T-cell (primary cell): Measurements from ENCODE around the gene CPNE6. TPM values are rescaled to one million over a fixed set of nuclear protein-coding genes. Genes with fewer than 3 reads are reported as not detected.

Source experiments
- ATAC-seq, 4 experiments: fragments of 200-7000 bp in 3 of 4; fragments of 150-1000 bp in 1 of 4; cut with Tn5 transposase; replicated peaks in 1 of 4; 1 replicate in 3 of 4; 2 replicates in 1 of 4; pipeline ENCODE4 v1.10.0; 2021; ENCODE audit warnings: moderate library complexity in 3 of 4, mild to moderate bottlenecking in 2 of 4, moderate number of reproducible peaks in 1 of 4
- CTCF ChIA-PET, 2 donors: fragments of 300-600 bp; sonication (Branson Sonifier 250); formaldehyde crosslinking; loops; one replicate each; lab custom pipeline; 2022; ENCODE audit warnings: antibody characterized with exemption in 2 of 2; lab: Charles Lee
- POLR2A ChIA-PET, 2 donors: fragments of 300-600 bp; sonication (Branson Sonifier 250); formaldehyde crosslinking; loops; one replicate each; lab custom pipeline; 2022; ENCODE audit warnings: antibody characterized with exemption in 2 of 2; lab: Charles Lee
- DNase-seq, 35 experiments: peaks; one replicate each; pipeline versions ENCODE4 v3.0.0 to v3.0.0-alpha.2; 2013 to 2023
- H3K27ac ChIP-seq: one replicate; pipeline ENCODE4 v1.5.1; 2013; ENCODE audit warnings: low read length
- H3K27me3 ChIP-seq, 2 experiments: replicated peaks in 1 of 2; 1 replicate in 1 of 2; 2 replicates in 1 of 2; pipeline versions ENCODE4 v1.6.1 to v1.7.0; 2013; ENCODE audit warnings: low read length in 1 of 2, mixed read lengths in 1 of 2; ENCODE audit not compliant: control insufficient read depth in 2 of 2, insufficient read depth in 2 of 2; ENCODE audit errors: extremely low read depth in 1 of 2
- H3K36me3 ChIP-seq, 2 donors: 1 replicate in 1 of 2; 2 replicates in 1 of 2; pipeline versions ENCODE4 v1.6.1 to v1.7.0; 2013; ENCODE audit warnings: low read length in 1 of 2; ENCODE audit not compliant: control insufficient read depth in 2 of 2, insufficient read depth in 1 of 2; ENCODE audit errors: extremely low read depth in 1 of 2
- H3K4me1 ChIP-seq, 2 experiments: 1 replicate in 1 of 2; 2 replicates in 1 of 2; pipeline versions ENCODE4 v1.6.1 to v1.7.0; 2013; ENCODE audit warnings: low read length in 2 of 2, mixed read lengths in 1 of 2; ENCODE audit not compliant: insufficient read depth in 2 of 2, control insufficient read depth in 1 of 2; ENCODE audit errors: extremely low read depth in 1 of 2
- H3K4me3 ChIP-seq, 2 donors: 1 replicate in 1 of 2; 2 replicates in 1 of 2; pipeline versions ENCODE4 v1.5.1 to v1.7.0; 2013; ENCODE audit warnings: mild to moderate bottlenecking in 2 of 2, low read length in 1 of 2, moderate library complexity in 1 of 2; ENCODE audit not compliant: control insufficient read depth in 1 of 2; ENCODE audit errors: extremely low read depth in 1 of 2
- H3K9me3 ChIP-seq: 2 replicates; pipeline ENCODE4 v1.7.0; 2013
- H3K27ac Mint-ChIP-seq, 2 donors: one replicate each; pipeline ENCODE4 v1.8.0; 2020 to 2021; ENCODE audit warnings: mild to moderate bottlenecking in 2 of 2, mixed read lengths in 2 of 2
- H3K27me3 Mint-ChIP-seq, 2 donors: one replicate each; pipeline ENCODE4 v1.8.0; 2021 to 2022; ENCODE audit warnings: mixed read lengths in 2 of 2
- H3K36me3 Mint-ChIP-seq: one replicate; pipeline ENCODE4 v1.8.0; 2021; ENCODE audit warnings: mixed read lengths
- H3K4me1 Mint-ChIP-seq, 3 donors: one replicate each; pipeline ENCODE4 v1.8.0; 2020 to 2022; ENCODE audit warnings: mixed read lengths in 3 of 3, mild to moderate bottlenecking in 1 of 3
- H3K4me3 Mint-ChIP-seq, 3 donors: one replicate each; pipeline ENCODE4 v1.8.0; 2020 to 2022; ENCODE audit warnings: mild to moderate bottlenecking in 3 of 3, mixed read lengths in 3 of 3, moderate library complexity in 3 of 3
- H3K9me3 Mint-ChIP-seq, 3 donors: one replicate each; pipeline ENCODE4 v1.8.0; 2020 to 2022; ENCODE audit warnings: mixed read lengths in 3 of 3
- WGBS: methylation state at CpG from one replicate; pipeline ENCODE4 v1.1.5; 2013; ENCODE audit warnings: missing lambda C conversion rate; ENCODE audit not compliant: insufficient coverage; 5-methylcytosine and 5-hydroxymethylcytosine counted together
- total RNA-seq, 35 experiments: library from RNA in 6 of 35; stranded (reverse) in 6 of 35; fragments of 120-200 nt in 1 of 35; gene quantifications; one replicate each; pipeline versions ENCODE4 v1.2.1 to v1.2.4 and lab custom pipeline; 2013 to 2026

Gene CPNE6
- total RNA-seq, 5 donors from 2014 or later (not counting 1 experiment from before 2014, with no cell fraction given), result not detected

DNA sequence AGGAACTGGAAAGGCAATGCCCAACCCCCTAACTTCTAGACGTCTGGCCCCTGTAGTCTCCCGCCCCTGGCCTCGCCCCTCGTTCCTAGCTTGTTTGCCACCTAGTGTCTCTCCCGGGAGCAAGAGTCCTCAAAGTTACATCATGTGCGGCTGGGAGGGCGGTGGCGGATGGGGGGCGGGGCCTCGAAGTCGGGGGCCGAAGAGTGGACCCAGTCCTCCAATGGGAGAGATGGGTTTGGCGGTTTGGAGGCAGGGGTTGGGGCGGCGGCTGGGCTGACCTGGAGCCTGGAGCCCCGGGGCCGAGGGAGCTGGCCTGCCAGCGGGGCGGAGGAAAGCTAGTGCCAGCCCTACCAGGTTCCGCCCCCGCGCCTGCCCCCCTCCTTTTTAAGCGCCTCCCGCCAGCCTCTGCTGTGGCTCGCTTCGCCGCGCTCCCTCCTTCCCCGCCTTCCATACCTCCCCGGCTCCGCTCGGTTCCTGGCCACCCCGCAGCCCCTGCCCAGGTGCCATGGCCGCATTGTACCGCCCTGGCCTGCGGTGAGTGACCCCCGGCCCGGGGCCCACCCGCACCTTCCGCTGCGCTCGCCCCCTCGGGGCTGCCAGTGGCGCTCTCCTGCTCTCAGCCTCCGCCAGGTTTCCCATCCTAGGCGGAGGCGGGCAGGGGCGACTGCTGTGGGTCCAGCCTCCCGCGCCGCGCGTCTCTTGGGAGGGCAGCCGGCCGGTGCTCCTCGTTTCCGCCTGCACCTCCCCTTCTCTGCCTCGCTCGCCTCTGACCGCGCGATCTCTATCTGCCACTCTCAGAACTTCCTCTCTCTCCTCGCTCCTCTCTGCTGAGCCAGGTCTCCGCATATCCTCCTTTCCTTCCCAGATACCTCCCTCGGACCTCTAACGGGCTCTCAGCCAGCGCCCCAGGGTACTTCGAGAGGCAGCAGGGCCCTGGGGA, 22.8 kb downstream of the CPNE6 start, which contains the start of gene PCK2:
PCK2 (plus strand) TSS at position 411 of the 940 bp plus-strand sequence; CDS start at position 506, 95 bp downstream.
- Mint-ChIP-seq H3K9me3 (no peaks in the 10 kb centered on the region), H3K27ac (peak within 1 kb of the TSS; percentile 98), H3K4me1 (peaks cover 28 to 46% (median 39%) of the 10 kb centered on the region in 3 donors), H3K4me3 (peak within 1 kb of the TSS; percentile 93 to 97 (median 96)), H3K27me3 (no peaks in the 10 kb centered on the region), H3K36me3 (peaks cover 4% of the 10 kb centered on the region)
- under 1% methylated on average over 50 of the region's 68 CpGs for WGBS
- ATAC-seq, result peak; percentile 80 to 82 (median 80)
- Histone ChIP-seq H3K9me3 (no peaks in the 10 kb centered on the region), H3K27ac (peak within 1 kb of the TSS; percentile 83), H3K36me3 (peaks cover 10 to 11% of the 10 kb centered on the region in 2 donors), H3K27me3 (no peaks in the 10 kb centered on the region), H3K4me1 (peaks cover 5 to 26% of the 10 kb centered on the region in 2 experiments), H3K4me3 (peak within 1 kb of the TSS; percentile 79 to 92)
- POLR2A ChIA-PET, result interaction anchor here (0.6 to 1.2 kb wide), 4 partner anchors 15 to 148 kb away, joined by 3 to 4 read pairs (median 3); partner anchors contain the start of gene TINF2 (in 1 of the 2)
- peak; percentile 29 to 76 (median 60) for DNase-seq
- CTCF ChIA-PET, result interaction anchor here (1.6 to 7.6 kb wide), 2 partner anchors 14 to 15 kb away, joined by 11 to 96 read pairs; no protein-coding TSS in a partner anchor

GRCh38 chr14:24094841-24095270, 23.5 kb downstream of the CPNE6 start:
- WGBS, result 0% methylated on average over 13 of the region's 14 CpGs
- H3K36me3 Mint-ChIP-seq, result peaks cover 9% of the 10 kb centered on the region
- H3K27ac Mint-ChIP-seq, result peak overlapping the region; percentile 98
- Histone ChIP-seq H3K4me1 (peaks cover 5 to 26% of the 10 kb centered on the region in 2 experiments), H3K27ac (peak overlapping the region; percentile 83), H3K9me3 (no peaks in the 10 kb centered on the region), H3K36me3 (peaks cover 10 to 17% of the 10 kb centered on the region in 2 donors), H3K27me3 (no peaks in the 10 kb centered on the region), H3K4me3 (peak overlapping the region; percentile 79 to 92)
- ChIA-PET POLR2A (interaction anchor here (0.6 to 1.2 kb wide), 3 partner anchors 14 to 148 kb away, joined by 3 read pairs; partner anchors contain the start of gene TINF2 (in 1 of the 2)), CTCF (interaction anchor here (0.9 to 7.6 kb wide), 3 partner anchors 14 to 15 kb away, joined by 4 to 96 read pairs (median 11); no protein-coding TSS in a partner anchor)
- H3K27me3 Mint-ChIP-seq, result no peaks in the 10 kb centered on the region
- DNase-seq (peak in 3 of 35 experiments; percentile 2 to 24 (median 13)), ATAC-seq (peak in 3 of 4 experiments; percentile 4 to 12 (median 11))
- H3K4me1 Mint-ChIP-seq, result peaks cover 28 to 41% (median 38%) of the 10 kb centered on the region in 3 donors
- no peaks in the 10 kb centered on the region for H3K9me3 Mint-ChIP-seq
- H3K4me3 Mint-ChIP-seq, result peak overlapping the region; percentile 93 to 97 (median 96)

DNA sequence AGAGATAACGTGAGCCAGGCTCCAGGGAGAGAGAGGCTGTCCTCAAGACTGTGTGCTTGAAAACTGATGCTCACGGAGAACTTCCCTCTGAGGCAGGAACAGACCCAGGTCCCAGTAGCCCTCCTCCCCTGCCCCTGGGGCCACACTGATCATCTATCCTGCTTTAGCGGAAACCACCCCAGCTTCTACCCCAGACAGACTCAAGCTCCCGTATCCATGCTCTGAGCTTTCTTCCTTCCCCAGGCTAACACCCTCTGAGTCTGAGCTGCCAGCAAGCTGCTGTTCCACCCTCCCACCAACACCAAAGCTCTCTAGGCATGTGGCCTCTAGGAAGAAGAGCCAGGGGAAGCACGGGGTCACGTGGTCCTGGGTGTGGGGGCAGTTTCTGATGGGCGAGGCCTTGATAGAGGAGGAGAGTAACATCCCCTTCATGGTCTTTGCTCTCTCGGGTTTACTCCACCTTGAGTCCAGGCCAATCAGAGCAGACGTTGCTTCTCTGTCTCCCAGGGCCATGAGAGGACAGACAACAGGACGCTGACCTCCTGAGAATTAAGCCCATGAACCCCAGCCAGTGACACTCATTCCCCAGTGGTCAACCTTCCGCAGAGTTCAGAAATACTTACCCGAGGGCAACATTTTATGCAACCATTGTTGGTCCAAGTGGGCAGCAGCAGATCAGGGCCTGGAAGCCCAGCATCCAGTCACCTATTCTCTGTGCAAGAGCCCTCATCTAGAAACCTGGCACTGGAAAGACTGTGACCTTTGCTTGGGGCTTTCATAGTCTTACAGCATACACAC, 24.1 kb downstream of the CPNE6 start:
- no peaks in the 10 kb centered on the region for H3K9me3 ChIP-seq
- DNase-seq (peak in 7 of 35 experiments; percentile 11 to 44 (median 18)), ATAC-seq (peak in 1 of 4 experiments; percentile 15)
- Mint-ChIP-seq H3K27me3 (no peaks in the 10 kb centered on the region), H3K4me1 (peaks cover 26 to 36% (median 35%) of the 10 kb centered on the region in 3 donors), H3K27ac (peak overlapping the region; percentile 98), H3K36me3 (peaks cover 16% of the 10 kb centered on the region), H3K4me3 (peak overlapping the region; percentile 93 to 97 (median 96)), H3K9me3 (no peaks in the 10 kb centered on the region)
- peak overlapping the region; percentile 79 to 92 for H3K4me3 ChIP-seq
- peak overlapping the region; percentile 83 for H3K27ac ChIP-seq
- H3K36me3 ChIP-seq, result peaks cover 10 to 23% of the 10 kb centered on the region in 2 donors
- 34% methylated on average over 9 of the region's 12 CpGs for WGBS
- CTCF ChIA-PET, result interaction anchor here (0.9 to 7.6 kb wide), 3 partner anchors 13 to 15 kb away, joined by 4 to 96 read pairs (median 11); no protein-coding TSS in a partner anchor
- H3K4me1 ChIP-seq, result peaks cover 5 to 23% of the 10 kb centered on the region in 2 experiments
- no peaks in the 10 kb centered on the region for H3K27me3 ChIP-seq
- POLR2A ChIA-PET, result interaction anchor here (0.6 to 1.2 kb wide), 3 partner anchors 13 to 147 kb away, joined by 3 read pairs; partner anchors contain the start of gene TINF2 (in 1 of the 2)

- H3K4me3 ChIP-seq, result no peak overlapping the region
- H3K27ac Mint-ChIP-seq, result peak overlapping the region; percentile 6 to 58
- no peaks in the 10 kb centered on the region for H3K27me3 Mint-ChIP-seq
- H3K36me3 ChIP-seq, result peaks cover 10 to 27% of the 10 kb centered on the region in 2 donors
- no peak for ATAC-seq
- H3K36me3 Mint-ChIP-seq, result peaks cover 23% of the 10 kb centered on the region
- H3K9me3 ChIP-seq, result no peaks in the 10 kb centered on the region
- 100% methylated on average over 7 of the region's 8 CpGs for WGBS
- no peak overlapping the region for H3K27ac ChIP-seq
- peak overlapping the region; percentile 28 to 47 (median 31) for H3K4me3 Mint-ChIP-seq
- H3K4me1 ChIP-seq, result peaks cover 5 to 21% of the 10 kb centered on the region in 2 experiments
- ChIA-PET POLR2A (no interaction called here), CTCF (interaction anchor here (0.5 to 7.6 kb wide), 3 partner anchors 12 to 146 kb away, joined by 3 to 96 read pairs (median 3); partner anchors contain the start of gene TINF2 (in 1 of the 2))
- no peaks in the 10 kb centered on the region for H3K27me3 ChIP-seq
- no peaks in the 10 kb centered on the region for H3K9me3 Mint-ChIP-seq
- no peak for DNase-seq
- peaks cover 24 to 31% (median 31%) of the 10 kb centered on the region in 3 donors for H3K4me1 Mint-ChIP-seq
These were observed 25.3 kb downstream of the CPNE6 start for GRCh38 chr14:24096545-24097181.

GRCh38 chr14:24098229-24098926, 27.0 kb downstream of the CPNE6 start:
- no peaks in the 10 kb centered on the region for H3K27me3 ChIP-seq
- no peaks in the 10 kb centered on the region for H3K27me3 Mint-ChIP-seq
- ATAC-seq (no peak), DNase-seq (no peak)
- ChIA-PET CTCF (interaction anchor here in 1 of 2 donors (0.8 kb wide), 1 partner anchor 12 kb away, joined by 3 read pairs; no protein-coding TSS in a partner anchor), POLR2A (no interaction called here)
- no peaks in the 10 kb centered on the region for H3K9me3 Mint-ChIP-seq
- no peak overlapping the region for H3K27ac ChIP-seq
- no peak overlapping the region for H3K4me3 ChIP-seq
- H3K4me3 Mint-ChIP-seq, result no peak overlapping the region
- H3K4me1 Mint-ChIP-seq, result peaks cover 21 to 25% (median 23%) of the 10 kb centered on the region in 3 donors
- peaks cover 5 to 20% of the 10 kb centered on the region in 2 experiments for H3K4me1 ChIP-seq
- H3K36me3 ChIP-seq, result peaks cover 10 to 35% of the 10 kb centered on the region in 2 donors
- H3K36me3 Mint-ChIP-seq, result peaks cover 32% of the 10 kb centered on the region
- no peak overlapping the region for H3K27ac Mint-ChIP-seq
- 97% methylated on average over 15 of the region's 16 CpGs for WGBS
- H3K9me3 ChIP-seq, result no peaks in the 10 kb centered on the region
